B cell (primary cell): Measurements from ENCODE around the gene RPTOR. TPM values are rescaled to one million over a fixed set of nuclear protein-coding genes. Genes with fewer than 3 reads are reported as not detected.

Source experiments
- ATAC-seq: fragments of 200-7000 bp; cut with Tn5 transposase; one replicate; pipeline ENCODE4 v1.10.0; 2021; ENCODE audit warnings: low read depth, mild to moderate bottlenecking, moderate number of reproducible peaks, moderate library complexity
- CTCF ChIA-PET: fragments of 350-600 bp; sonication (Branson Sonifier 250); formaldehyde crosslinking; loops from one replicate; lab custom pipeline; 2021; ENCODE audit warnings: antibody characterized with exemption, inconsistent platforms; lab: Charles Lee
- POLR2A ChIA-PET: fragments of 350-600 bp; sonication (Branson Sonifier 250); formaldehyde crosslinking; loops from one replicate; lab custom pipeline; 2021; ENCODE audit warnings: antibody characterized with exemption; lab: Charles Lee
- DNase-seq: peaks from one replicate; pipeline ENCODE4 v3.0.0; 2013
- H2AFZ ChIP-seq: 2 replicates; pipeline ENCODE4 v1.6.1; 2012; ENCODE audit warnings: mild to moderate bottlenecking, low read depth, low read length; ENCODE audit not compliant: insufficient read depth, poor library complexity, severe bottlenecking
- H3K27ac ChIP-seq, 2 donors: 1 replicate in 1 of 2; 2 replicates in 1 of 2; pipeline ENCODE4 v1.5.1; 2012 to 2013; ENCODE audit warnings: low read length in 2 of 2, mild to moderate bottlenecking in 2 of 2, moderate library complexity in 1 of 2
- H3K27me3 ChIP-seq, 4 experiments: fragments of 200-600 bp in 1 of 4; sonication (generic) in 1 of 4; replicated peaks in 1 of 4; 1 replicate in 2 of 4; 2 replicates in 2 of 4; pipeline versions ENCODE4 v1.6.1 to v1.7.0; 2013 to 2016; ENCODE audit warnings: low read length in 3 of 4, mild to moderate bottlenecking in 2 of 4, mixed read lengths in 1 of 4, moderate library complexity in 1 of 4; ENCODE audit not compliant: insufficient read depth in 4 of 4, control insufficient read depth in 3 of 4; ENCODE audit errors: control extremely low read depth in 1 of 4
- H3K36me3 ChIP-seq, 2 experiments: replicated peaks in 1 of 2; 1 replicate in 1 of 2; 2 replicates in 1 of 2; pipeline versions ENCODE4 v1.6.1 to v1.7.1; 2013; ENCODE audit warnings: low read length in 1 of 2; ENCODE audit not compliant: insufficient read depth in 2 of 2, control insufficient read depth in 1 of 2; ENCODE audit errors: control extremely low read depth in 1 of 2, extremely low read depth in 1 of 2
- H3K4me1 ChIP-seq, 2 donors: fragments of 200-600 bp in 1 of 2; sonication (generic) in 1 of 2; 1 replicate in 1 of 2; 2 replicates in 1 of 2; pipeline versions ENCODE4 v1.5.1 to v1.6.1; 2013 to 2017; ENCODE audit warnings: low read length in 2 of 2; ENCODE audit not compliant: control insufficient read depth in 2 of 2, insufficient read depth in 2 of 2
- H3K4me2 ChIP-seq: replicated peaks from 2 replicates; pipeline ENCODE3; 2012; ENCODE audit warnings: mild to moderate bottlenecking, low read depth, low read length; ENCODE audit not compliant: poor library complexity, severe bottlenecking
- H3K4me3 ChIP-seq, 5 experiments: fragments of 200-600 bp in 1 of 5; sonication (generic) in 1 of 5; 1 replicate in 3 of 5; 2 replicates in 2 of 5; pipeline versions ENCODE4 v1.5.1 to v1.7.0; 2011 to 2016; ENCODE audit warnings: low read length in 4 of 5, mild to moderate bottlenecking in 4 of 5, low read depth in 2 of 5, control low read depth in 1 of 5, moderate library complexity in 1 of 5; ENCODE audit not compliant: insufficient read depth in 1 of 5; ENCODE audit errors: control extremely low read depth in 1 of 5, extremely low read depth in 1 of 5
- H3K79me2 ChIP-seq: fragments of 200-600 bp; sonication (generic); one replicate; pipeline ENCODE4 v1.6.0; 2016; ENCODE audit warnings: low read length; ENCODE audit not compliant: control insufficient read depth, insufficient read depth
- H3K9ac ChIP-seq: fragments of 200-600 bp; sonication (generic); 2 replicates; pipeline ENCODE4 v1.6.1; 2017; ENCODE audit warnings: mild to moderate bottlenecking, low read length, moderate library complexity
- H3K9me3 ChIP-seq, 3 donors: one replicate each; pipeline versions ENCODE4 v1.6.1 to v1.7.1; 2013; ENCODE audit warnings: low read length in 2 of 3; ENCODE audit not compliant: control insufficient read depth in 2 of 3, insufficient read depth in 1 of 3; ENCODE audit errors: control extremely low read depth in 1 of 3
- H4K20me1 ChIP-seq: 2 replicates; pipeline ENCODE4 v1.6.0; 2012; ENCODE audit warnings: mild to moderate bottlenecking, low read length; ENCODE audit not compliant: insufficient read depth, control insufficient read depth, poor library complexity, severe bottlenecking
- H3K27ac Mint-ChIP-seq: one replicate; pipeline ENCODE4 v1.8.0; 2021; ENCODE audit warnings: mixed read lengths
- H3K27me3 Mint-ChIP-seq: one replicate; pipeline ENCODE4 v1.8.0; 2021; ENCODE audit warnings: mixed read lengths
- H3K4me1 Mint-ChIP-seq: one replicate; pipeline ENCODE4 v1.8.0; 2021; ENCODE audit warnings: mixed read lengths
- H3K4me3 Mint-ChIP-seq: one replicate; pipeline ENCODE4 v1.8.0; 2021; ENCODE audit warnings: mixed read lengths
- H3K9me3 Mint-ChIP-seq: one replicate; pipeline ENCODE4 v1.8.0; 2022; ENCODE audit warnings: mixed read lengths; ENCODE audit not compliant: insufficient read depth
- EZH2 ChIP-seq: IDR thresholded peaks from 2 replicates; pipeline ENCODE4 v1.6.1; 2012; ENCODE audit warnings: borderline replicate concordance, low read depth, mild to moderate bottlenecking, moderate library complexity, low read length; ENCODE audit not compliant: insufficient read depth, poor library complexity, severe bottlenecking
- WGBS: methylation state at CpG from one replicate; pipeline ENCODE4 v1.1.5; 2013; ENCODE audit warnings: missing lambda C conversion rate; ENCODE audit not compliant: insufficient coverage; 5-methylcytosine and 5-hydroxymethylcytosine counted together
- intact Hi-C: fragments of 100-400 bp; cut with micrococcal nuclease; formaldehyde crosslinking; loops from one replicate; pipeline ENCODE4 v1.10.0; 2022
- polyA plus RNA-seq: library from polyadenylated mRNA; depleted of rRNA; stranded (reverse); fragments of >200 nt; gene quantifications from 2 replicates; pipeline ENCODE4 v1.2.3, GENCODE V29; 2012
- total RNA-seq, 2 donors: library from RNA; stranded (reverse); fragments of 120-200 nt in 1 of 2; gene quantifications; 1 replicate in 1 of 2; 2 replicates in 1 of 2; pipeline versions ENCODE4 v1.2.3 to v1.2.4, GENCODE V29; 2013 to 2022
- TF ChIP-seq, protein P1 (sequence below): fragments of 200-600 bp; IDR thresholded peaks from one replicate; pipeline ENCODE4 v1.8.0; 2022; ENCODE audit warnings: antibody characterized with exemption, mild to moderate bottlenecking

Gene RPTOR
- total and polyA plus RNA-seq, 2 donors (not counting 1 experiment from before 2014, with no cell fraction given) = 13.4 to 58.8 TPM

DNA sequence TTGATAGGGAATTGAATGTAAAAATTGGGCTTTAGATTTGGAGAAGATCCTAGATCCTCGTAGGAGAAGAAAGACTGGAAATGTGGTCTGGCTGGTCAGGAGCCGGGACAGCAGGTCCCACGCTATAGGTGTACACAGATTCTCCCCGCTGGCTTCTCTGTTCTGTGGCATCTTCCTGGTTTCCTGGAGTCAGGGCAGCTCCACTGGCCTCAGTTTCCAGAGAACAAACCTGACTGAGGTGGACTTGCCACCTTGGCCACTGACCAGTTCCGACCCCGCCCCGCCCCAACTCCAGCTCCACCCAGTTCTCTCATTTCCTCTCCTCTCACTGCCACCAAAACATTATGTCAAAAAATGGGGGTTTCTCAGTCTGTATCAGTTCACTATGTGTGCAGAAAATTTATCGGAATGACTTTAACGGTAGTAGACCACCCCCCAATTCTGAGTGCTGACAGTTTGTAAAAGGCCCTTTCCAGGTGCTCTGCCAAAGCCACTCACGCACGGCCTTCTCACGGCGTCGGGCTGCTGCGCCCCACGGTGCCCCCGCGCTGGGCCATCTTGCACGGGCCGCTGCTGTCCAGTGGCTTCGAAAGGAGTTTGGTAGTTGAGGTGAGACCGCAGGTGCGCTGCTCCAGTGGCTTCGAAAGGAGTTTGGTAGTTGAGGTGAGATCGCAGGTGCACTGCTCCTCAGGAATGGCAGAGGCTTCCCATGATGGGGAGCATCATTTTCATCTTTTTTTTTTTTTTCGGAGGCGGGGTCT lies 285.6 kb downstream of the RPTOR start:
- Histone ChIP-seq H3K27ac (no peak overlapping the region), H3K36me3 (peaks cover 0 to 21% of the 10 kb centered on the region in 2 experiments), H3K4me1 (peaks cover 26 to 31% of the 10 kb centered on the region in 2 donors), H4K20me1 (no peaks in the 10 kb centered on the region), H3K4me2 (no peak overlapping the region), H2AFZ (no peak overlapping the region), H3K27me3 (no peaks in the 10 kb centered on the region), H3K4me3 (no peak overlapping the region), H3K9ac (no peak overlapping the region), H3K79me2 (peaks cover 5% of the 10 kb centered on the region), H3K9me3 (no peaks in the 10 kb centered on the region)
- ChIA-PET CTCF (no interaction called here), POLR2A (interaction anchor here (0.5 kb wide), 1 partner anchor 175 kb away, joined by 6 read pairs; no protein-coding TSS in a partner anchor)
- Mint-ChIP-seq H3K4me1 (peaks cover 35% of the 10 kb centered on the region), H3K9me3 (no peaks in the 10 kb centered on the region), H3K4me3 (no peak overlapping the region), H3K27me3 (no peaks in the 10 kb centered on the region), H3K27ac (peak overlapping the region; percentile 6)
- DNase-seq (no peak), ATAC-seq (no peak)
- TF ChIP-seq, protein P1, sequence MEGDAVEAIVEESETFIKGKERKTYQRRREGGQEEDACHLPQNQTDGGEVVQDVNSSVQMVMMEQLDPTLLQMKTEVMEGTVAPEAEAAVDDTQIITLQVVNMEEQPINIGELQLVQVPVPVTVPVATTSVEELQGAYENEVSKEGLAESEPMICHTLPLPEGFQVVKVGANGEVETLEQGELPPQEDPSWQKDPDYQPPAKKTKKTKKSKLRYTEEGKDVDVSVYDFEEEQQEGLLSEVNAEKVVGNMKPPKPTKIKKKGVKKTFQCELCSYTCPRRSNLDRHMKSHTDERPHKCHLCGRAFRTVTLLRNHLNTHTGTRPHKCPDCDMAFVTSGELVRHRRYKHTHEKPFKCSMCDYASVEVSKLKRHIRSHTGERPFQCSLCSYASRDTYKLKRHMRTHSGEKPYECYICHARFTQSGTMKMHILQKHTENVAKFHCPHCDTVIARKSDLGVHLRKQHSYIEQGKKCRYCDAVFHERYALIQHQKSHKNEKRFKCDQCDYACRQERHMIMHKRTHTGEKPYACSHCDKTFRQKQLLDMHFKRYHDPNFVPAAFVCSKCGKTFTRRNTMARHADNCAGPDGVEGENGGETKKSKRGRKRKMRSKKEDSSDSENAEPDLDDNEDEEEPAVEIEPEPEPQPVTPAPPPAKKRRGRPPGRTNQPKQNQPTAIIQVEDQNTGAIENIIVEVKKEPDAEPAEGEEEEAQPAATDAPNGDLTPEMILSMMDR = no peak
- no peak for TF ChIP-seq EZH2
- intact Hi-C loops = loop anchor here (5.0 kb wide), 1 partner anchor 93 kb away; no protein-coding TSS in a partner anchor
- WGBS = 97% methylated on average over 20 of the region's 27 CpGs

DNA sequence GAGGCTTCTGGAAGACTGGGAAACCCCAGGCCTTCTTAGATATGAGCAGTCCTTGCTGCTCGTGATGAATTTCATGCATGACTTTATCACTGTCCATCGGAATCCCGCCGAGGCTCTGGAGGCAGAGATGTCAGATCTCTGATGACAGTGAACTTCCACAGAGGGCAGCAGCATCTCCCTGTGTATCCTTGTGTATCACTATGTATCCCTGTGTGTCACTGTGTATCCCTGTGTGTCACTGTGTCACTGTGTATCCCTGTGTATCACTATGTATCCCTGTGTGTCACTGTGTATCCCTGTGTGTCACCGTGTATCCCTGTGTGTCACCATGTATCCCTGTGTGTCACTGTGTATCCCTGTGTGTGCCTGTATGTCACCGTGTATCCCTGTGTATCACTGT lies 286.9 kb downstream of the RPTOR start:
- ChIA-PET CTCF (no interaction called here), POLR2A (no interaction called here)
- Histone ChIP-seq H3K4me3 (no peak overlapping the region), H3K4me1 (peaks cover 26 to 31% of the 10 kb centered on the region in 2 donors), H3K79me2 (peaks cover 5% of the 10 kb centered on the region), H3K4me2 (no peak overlapping the region), H3K9me3 (no peaks in the 10 kb centered on the region), H3K27ac (peak overlapping the region in 1 of 2 donors; percentile 96), H2AFZ (no peak overlapping the region), H3K9ac (no peak overlapping the region), H4K20me1 (no peaks in the 10 kb centered on the region), H3K36me3 (peaks cover 0 to 13% of the 10 kb centered on the region in 2 experiments), H3K27me3 (no peaks in the 10 kb centered on the region)
- DNase-seq (no peak), ATAC-seq (no peak)
- Mint-ChIP-seq H3K4me1 (peaks cover 35% of the 10 kb centered on the region), H3K27ac (peak overlapping the region; percentile 98), H3K9me3 (no peaks in the 10 kb centered on the region), H3K4me3 (peak overlapping the region; percentile 95), H3K27me3 (no peaks in the 10 kb centered on the region)
- TF ChIP-seq, protein P1 = no peak
- TF ChIP-seq EZH2 = no peak
- 98% methylated on average over 4 of the region's 6 CpGs for WGBS
- intact Hi-C loops = loop anchor here (5.0 kb wide), 1 partner anchor 94 kb away; no protein-coding TSS in a partner anchor
